ENCODE measurements around the gene MEGF8.

- no peak for TF ChIP-seq POLR2A (IDR thresholded peaks at IDR 0.05; ENCODE audit: insufficient read depth in 1 of 2, low read depth in 2 of 2, low read length in 2 of 2)
- TF ChIP-seq, protein P1, sequence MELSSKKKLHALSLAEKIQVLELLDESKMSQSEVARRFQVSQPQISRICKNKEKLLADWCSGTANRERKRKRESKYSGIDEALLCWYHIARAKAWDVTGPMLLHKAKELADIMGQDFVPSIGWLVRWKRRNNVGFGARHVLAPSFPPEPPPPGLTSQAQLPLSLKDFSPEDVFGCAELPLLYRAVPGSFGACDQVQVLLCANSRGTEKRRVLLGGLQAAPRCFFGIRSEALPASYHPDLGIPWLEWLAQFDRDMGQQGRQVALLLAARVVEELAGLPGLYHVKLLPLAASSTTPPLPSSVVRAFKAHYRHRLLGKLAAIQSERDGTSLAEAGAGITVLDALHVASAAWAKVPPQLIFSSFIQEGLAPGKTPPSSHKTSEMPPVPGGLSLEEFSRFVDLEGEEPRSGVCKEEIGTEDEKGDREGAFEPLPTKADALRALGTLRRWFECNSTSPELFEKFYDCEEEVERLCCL (CRISPR knock-in tag; IDR thresholded peaks at IDR 0.05; ENCODE audit: borderline replicate concordance), result no peak
- no peak for TF ChIP-seq ZNF12 (CRISPR knock-in tag; IDR thresholded peaks at IDR 0.05)
- no peak for TF ChIP-seq HDAC2 (CRISPR knock-in tag; IDR thresholded peaks at IDR 0.05)
- TF ChIP-seq ZSCAN25 (CRISPR knock-in tag; IDR thresholded peaks at IDR 0.05), result no peak
- no peak for TF ChIP-seq POLR2AphosphoS5 (IDR thresholded peaks at IDR 0.05; ENCODE audit: low read depth, low read length)
- TF ChIP-seq ERF (CRISPR knock-in tag; IDR thresholded peaks at IDR 0.05), result no peak
- no peak for TF ChIP-seq ZKSCAN1 (IDR thresholded peaks at IDR 0.05; ENCODE audit: low read length)
These were observed 13.1 kb upstream of the MEGF8 start for GRCh38 chr19:42312370-42312769.
